ENCODE measurements around the gene HMGXB3. TPM values are rescaled to one million over a fixed set of nuclear protein-coding genes. Genes with fewer than 3 reads are reported as not detected.
A peak's percentile ranks its signal among the peaks of the same experiment; 100 is the strongest.

Gene HMGXB3
- polyA plus RNA-seq, 1 donor = 51.3 TPM

DNA sequence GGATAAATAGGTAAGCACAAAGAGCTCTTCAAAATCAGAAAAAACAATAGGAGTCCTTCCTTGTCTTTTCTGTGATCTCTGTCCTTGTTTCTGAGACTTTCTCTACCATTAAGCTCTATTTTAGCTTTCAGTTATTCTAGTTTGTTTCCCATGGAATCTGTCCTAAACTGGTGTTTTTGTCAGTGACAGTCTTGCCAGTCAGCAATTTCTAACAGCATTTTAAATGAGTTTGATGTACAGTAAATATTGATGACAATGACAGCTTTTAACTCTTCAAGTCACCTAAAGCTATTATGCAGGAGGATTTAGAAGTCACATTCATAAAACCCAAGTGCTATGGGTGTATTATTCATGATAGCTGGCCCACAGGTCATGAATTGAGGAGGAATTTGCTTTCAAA is 18.0 kb upstream of the HMGXB3 start:
- DNase-seq = no peak

DNA sequence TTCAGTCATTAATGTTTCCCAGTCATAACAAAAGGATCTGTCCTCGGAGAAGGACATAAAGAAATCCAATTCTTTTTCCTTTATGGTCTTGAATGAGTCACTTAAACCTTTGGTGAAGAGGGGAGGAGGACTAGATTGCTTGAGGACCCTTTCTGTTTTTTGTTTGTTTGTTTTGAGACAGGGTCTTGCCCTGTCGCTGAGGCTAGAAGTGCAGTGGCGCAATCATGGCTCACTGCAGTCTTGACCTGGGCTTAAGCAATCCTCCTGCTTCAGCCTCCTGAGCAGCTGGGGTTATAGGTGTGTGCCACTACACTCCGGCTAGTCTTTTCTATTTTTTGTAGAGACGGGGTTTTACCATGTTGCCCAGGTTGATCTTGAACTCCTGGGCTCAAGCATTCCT is 12.4 kb upstream of the HMGXB3 start:
- no peak for DNase-seq

DNA sequence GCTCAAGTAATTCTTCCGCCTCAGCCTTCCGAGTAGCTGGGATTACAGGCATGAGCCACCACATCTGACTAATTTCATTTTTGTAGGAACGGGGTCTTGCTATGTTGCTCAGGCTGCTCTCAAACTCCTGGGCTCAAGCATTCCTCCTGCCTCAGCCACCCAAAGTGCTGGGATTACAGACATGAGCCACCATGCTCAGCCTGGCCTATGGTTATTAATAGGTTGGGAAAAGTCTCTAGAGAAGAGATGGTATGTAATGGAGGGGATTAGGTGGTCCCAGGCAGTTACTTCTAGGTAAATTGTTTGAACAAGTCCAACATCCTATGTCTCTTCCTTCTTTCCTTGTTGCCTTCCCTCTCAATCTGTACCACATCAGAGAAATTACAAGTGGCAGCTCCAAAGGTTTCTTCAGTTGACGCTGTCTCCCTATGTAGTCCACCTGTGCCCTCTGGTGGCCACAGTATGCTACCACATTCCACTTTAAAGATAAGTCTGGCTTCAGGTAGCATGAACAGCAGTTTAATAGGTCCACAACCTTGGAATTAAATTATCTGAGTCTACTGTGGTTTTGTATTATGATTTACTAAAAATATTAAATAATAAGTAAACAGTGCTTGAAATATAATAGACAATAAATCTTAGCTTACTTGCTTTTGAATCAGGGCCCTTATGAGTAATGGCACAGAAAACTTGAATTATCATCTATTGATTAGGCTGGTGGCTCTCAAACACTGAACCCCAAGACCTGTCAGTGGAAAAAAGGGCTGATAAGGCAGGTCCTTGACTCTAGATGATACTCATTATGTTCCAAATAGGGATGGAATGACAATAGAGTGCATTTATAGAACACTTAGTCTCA is 9.8 kb upstream of the HMGXB3 start:
- DNase-seq = peak; percentile 83

DNA sequence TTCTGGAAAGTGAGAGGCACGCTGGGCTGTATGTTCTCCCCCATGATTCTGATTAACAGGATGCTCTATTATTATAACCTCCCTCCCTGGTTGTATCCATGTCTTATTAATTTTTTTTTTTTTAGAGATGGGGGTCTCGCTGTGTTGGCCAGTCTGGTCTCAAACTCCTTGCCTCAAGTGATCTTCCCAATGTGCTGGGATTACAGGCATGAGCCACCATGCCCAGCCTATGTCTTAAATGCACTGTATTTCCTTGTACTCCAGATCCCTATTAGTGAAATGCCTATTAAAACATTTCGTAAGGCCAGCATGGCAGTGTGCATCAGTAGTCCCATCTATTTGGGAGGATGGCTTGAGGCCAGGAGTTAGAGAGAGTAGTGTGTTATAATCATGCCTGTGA is 7.1 kb upstream of the HMGXB3 start:
- DNase-seq = no peak

DNA sequence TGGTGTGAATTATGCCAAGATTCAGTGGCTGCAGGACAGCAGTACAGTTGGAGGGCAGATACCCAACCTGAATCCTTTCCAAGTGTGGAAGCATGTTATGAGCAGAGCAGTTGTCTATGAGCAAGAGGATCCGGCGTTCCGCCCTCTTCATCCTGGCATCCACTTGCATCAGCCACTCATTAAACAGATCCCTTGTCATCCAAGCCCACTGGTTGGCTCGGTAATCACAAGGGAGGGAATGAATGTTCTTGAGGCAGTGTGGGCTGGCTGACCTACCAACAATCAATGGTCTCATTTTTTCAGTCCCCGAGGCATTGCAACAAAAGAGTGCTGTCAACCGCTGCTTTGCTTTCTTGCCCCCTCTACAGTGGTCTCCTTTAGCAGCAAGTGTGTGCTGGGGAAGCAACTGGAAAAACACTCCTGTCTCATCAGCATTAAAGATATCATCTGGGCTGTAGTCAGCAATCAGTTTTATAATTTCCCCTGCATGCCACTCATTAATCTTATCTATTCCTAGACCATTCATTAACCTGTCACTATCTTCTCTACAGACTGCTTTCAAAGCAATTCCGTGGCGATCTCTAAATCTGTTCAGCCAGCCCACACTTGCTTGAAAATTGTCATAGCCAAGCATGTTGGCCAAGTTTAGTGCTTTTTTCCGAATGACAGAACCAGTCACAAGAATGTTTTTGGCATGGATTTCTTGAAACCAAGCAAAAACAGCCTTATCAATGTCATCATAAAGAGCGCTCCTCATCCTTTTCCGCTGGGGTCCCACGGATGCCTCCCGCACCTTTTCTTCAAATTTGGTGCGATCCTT is 4.9 kb upstream of the HMGXB3 start:
- DNase-seq = no peak

DNA sequence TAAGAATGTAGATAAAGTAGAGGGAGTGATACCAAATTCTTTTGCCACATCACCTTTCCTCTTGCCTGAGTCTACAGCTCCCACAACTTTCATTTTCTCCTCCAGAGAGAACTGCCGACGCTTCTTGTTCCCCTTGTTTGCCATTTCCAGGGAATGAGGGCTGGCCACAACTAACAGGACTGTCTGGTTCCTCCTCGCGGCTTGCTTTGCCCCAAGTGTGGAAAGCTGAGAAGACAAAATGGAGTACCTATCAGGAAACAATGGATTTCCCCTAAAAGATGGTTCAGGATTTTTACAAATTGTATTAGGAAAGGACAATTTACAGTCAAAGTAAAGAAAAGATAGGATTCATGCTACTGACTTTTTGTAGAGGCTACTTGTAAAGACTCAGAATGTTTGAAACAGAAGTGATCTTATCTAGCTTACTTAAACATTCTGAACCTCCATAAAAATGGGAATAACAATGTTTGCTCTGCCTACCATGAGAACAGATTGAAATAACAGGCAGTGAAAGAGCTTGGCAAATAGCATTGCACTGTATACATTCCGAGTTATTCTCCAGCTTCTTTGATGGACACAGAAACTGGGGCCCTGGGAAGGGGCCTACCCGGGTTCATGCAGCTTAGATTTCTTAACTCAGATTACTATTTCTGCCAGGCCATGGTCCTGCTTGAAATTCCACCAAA is 4.2 kb upstream of the HMGXB3 start:
- DNase-seq = no peak

DNA sequence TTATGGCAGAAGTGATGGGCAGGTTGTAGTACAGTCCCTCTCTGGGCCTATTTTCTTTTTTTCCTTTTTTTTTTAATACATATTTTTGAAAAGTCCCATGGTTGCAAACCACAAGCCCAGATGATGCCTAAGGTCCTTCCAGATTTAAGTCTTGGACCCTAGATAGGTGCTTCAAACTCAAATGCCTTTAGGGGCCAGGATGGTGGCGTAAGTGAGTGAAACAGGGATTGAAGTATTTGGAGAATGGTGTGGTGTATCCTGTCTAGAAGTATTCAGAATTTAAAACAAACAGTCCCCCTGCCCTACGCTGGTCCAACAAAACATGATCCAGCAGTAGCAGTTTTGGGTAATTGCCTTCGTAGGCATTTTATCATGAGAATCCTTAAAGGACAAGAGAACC is 2.3 kb upstream of the HMGXB3 start:
- DNase-seq = no peak

DNA sequence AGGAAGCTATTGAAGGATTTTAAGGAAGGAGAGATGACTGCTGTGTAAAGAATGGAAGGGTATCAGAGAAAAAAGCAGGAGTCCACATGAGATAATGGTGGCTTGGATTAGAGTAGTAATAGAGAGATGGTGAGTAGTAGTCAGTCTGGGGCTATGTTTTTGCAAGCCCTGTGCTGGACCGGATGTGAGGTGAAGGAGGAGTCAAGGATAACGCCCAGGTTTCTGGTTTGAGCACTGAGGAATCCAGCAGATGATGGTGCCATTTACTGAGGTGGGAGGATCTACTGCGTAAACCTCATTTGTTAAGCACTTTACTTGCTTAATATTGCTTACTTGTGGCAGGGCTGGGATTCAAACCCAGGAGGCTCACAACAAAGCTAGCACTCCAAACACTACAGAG is 1.2 kb upstream of the HMGXB3 start:
- no peak for DNase-seq

DNA sequence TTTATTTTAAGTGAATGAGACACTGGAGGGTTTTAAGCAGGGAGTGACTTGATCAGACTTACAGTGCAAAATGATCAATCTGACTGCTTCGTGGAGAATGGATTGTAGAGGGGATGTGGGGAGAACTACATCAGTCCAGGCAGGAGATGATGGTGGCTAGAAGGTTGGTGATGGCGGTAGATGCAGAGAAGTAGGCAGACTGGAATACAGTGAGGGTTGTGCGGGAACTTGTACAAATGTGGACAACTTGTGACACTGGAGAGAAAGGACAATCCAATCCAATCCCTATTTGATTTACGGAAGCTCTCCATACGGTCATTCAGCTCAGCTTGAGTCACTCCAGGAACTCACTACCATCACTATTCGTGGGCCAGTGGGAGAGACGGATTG is 678 bp upstream of the HMGXB3 start:
- DNase-seq = no peak

DNA sequence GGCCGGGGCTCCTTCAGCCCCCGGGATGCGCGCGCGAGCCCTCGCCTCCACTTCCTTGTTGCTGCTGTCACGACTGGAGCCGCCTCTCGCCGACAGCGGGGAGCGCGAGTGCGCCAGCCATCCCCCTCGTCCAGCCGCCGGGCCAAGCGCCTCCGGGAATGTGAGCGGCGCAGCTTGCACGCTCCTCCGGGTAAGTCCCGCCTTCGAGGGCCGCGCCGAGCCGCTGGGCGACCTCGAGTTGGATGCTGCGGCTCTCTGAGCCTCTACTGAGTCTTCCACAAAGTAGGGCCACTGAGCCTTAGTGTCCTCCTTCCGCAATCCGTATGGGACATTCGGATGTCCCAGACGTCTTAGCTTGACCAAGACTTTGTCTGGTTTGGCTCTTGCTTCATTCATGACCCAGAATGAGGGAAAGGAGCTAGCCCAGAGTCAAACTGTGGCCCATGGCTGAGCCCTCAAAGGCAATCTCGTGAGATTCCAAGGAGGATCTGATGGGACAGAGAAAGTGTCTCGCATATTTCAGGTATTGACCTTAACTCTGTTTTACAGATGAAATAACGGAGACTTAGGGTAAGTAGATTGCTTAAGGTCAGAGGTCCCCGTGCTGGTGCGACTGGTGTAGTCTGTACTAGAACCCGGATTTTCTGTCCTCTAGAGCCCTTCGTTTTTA is 586 bp downstream of the HMGXB3 start:
- no peak for DNase-seq

DNA sequence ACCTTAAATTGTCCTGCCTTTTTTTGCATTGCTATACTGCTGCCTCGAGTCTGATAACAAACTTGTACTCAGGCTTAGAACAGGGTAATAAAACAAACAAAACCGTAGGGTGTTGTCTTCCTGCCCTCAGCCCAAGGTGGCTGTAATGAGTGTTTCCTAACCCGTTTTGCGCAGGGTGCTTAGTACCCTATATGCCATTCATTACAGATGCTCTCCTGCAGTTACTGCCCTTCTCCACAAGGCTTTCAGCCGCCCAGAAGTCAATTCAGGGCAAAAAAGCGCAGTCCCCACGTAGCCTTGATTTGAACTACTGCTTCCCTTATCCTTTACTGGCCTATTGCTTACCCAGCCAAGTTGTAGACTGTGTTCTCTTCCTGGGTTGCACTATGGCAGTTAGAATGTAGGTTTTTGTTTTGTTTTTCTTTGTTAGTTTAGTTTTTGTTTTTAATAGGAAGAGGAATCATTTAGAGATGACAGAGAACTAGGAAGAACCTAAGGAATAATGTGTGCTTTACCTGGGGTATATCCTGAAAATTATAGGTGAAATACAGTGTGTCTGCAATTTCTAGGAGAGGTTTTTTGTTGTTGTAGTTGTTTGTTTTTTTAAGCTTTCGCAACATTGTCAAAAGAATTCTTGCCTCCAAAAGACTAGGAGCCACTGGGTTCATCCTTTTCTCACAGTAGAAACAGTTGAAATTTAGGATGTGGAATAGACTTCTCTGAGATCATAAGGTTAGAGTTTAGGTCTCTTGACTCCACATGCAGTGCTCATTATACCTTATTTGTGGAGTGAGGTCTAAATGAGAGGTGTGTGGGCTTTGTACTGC is 1.3 kb downstream of the HMGXB3 start:
- no peak for DNase-seq

DNA sequence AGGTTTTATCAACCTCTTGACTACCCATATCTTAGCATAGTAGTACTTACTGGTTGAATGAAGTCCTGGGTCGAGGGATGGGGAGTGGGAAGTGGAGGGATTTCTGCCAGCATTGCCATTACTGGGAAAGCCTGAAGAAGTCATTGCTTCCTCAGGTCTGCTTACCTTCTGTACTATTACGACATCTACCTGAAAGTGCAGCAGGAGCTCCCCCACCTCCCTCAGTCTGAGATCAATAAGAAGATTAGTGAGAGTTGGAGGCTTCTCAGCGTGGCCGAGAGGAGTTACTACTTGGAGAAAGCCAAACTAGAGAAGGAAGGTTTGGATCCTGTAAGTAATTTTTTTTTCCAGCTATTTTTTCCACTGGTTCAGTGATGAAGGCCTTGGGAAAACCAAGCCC is 5.8 kb downstream of the HMGXB3 start:
- DNase-seq = no peak

DNA sequence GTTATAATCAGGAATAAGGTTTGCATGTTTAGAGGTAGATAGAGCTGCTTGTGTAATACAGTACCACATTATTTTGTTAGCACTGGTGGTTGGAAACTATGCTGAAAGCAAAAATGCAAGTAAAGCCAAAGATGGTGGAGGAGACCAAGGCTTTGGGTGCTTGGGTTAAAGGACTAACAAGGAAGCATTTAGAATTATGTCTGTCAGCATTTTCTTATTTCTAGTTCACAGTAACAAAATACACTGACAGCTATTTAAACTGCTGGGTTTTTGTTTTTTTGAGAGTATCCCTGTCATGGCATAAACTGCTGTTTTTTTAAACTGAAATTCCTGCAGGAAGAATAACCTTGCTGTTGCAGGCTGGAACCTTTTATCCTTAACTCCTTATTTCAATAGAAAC is 6.5 kb downstream of the HMGXB3 start:
- DNase-seq = no peak

DNA sequence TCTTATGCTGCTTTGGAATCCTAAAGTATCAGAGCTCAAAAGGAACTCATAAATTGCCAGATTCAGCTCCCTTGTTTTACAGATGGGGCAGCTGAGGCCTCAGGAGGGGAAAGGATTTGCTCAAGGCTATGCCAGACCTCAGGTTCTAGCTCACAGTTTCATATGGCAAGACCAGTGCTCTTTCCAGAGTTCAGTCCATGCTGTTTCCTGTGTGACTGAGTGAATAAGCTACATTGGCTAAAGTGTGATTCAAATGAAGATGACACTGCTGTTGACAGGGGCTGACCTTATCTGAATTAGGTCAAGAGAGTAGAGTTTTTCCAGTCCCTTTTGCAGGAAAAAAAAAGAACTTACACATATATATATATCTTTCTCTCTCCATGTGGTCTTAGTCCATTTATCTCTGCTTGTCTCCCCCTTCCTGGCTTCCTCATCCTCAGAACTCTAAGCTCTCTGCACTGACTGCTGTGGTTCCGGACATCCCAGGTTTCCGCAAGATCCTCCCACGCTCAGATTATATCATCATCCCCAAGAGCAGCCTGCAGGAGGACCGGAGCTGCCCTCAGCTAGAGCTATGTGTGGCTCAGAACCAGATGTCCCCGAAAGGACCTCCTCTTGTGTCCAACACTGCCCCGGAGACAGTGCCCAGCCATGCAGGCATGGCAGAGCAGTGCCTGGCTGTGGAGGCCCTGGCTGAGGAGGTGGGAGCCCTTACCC is 9.3 kb downstream of the HMGXB3 start:
- DNase-seq = no peak

DNA sequence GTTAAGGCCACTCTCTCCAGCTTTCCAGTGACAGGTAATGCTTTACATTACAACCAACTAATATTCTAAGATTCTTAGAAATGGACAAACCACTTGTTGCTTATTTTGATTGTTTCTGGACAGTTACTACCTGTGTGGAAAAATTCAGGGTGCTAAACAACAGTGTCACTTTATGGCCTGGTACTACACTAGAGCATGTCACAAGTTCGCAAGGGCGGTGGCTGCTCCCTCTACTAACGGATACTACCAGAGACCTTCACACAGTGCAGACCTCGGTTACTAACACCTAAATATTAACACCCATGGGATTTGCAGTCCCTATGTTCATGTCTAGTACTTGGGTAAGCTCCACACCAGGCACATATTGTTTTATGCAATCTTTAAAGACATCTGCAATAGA is 13.4 kb downstream of the HMGXB3 start:
- DNase-seq = no peak

DNA sequence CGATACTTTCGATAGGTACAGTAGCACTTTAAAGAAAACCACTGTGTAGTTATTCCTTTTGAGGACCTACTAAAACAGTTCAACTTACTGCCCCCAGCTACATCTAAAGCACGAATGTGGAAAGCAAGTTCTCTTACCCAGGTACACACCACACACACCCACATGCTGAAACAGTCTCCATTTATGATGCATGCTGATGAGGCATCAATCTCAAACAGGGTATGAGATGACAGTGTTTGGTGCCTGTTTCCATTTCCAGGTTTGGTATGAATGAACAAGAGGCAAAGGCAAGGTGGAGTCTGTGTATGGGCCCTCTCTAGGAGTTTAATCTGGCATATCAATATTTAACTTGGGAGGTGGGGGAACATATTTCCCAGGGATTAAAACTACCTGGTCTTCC is 13.9 kb downstream of the HMGXB3 start:
- DNase-seq = no peak

DNA sequence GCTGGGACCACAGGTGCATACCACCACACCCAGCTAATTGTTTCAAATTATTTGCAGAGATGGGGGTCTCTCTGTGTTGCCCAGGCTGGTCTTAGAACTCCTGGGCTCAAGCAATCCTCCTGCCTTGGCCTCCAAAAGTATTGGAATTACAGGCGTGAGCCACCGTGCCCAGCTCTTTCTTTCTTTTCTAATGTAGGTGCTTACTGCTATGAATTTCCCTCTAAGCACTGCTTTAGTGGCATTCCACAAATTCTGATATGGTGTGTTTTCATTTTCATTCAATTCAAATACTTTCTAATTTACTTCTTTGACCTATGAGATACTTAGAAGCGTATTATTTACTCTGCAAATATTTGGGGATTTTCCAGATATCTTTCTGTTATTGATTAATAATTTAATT is 14.9 kb downstream of the HMGXB3 start:
- no peak for DNase-seq

DNA sequence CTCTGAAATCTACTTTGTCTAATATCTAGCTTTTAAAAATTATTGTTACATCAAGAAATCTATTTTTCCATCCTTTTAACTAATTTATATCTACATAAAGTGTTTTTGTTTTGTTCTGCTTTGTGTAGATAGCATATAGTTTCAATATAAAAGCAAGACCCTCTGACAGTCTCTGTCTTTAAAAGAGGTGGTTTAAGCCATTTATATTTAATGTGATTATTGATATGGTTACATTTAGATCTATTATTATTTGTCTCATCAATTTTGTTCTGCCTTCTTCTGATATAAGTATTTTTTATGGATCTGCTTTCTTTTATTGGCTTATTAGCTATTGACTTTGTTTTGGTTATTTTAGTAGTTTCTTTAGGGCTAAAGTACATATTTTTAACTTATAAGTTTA is 16.0 kb downstream of the HMGXB3 start:
- no peak for DNase-seq

DNA sequence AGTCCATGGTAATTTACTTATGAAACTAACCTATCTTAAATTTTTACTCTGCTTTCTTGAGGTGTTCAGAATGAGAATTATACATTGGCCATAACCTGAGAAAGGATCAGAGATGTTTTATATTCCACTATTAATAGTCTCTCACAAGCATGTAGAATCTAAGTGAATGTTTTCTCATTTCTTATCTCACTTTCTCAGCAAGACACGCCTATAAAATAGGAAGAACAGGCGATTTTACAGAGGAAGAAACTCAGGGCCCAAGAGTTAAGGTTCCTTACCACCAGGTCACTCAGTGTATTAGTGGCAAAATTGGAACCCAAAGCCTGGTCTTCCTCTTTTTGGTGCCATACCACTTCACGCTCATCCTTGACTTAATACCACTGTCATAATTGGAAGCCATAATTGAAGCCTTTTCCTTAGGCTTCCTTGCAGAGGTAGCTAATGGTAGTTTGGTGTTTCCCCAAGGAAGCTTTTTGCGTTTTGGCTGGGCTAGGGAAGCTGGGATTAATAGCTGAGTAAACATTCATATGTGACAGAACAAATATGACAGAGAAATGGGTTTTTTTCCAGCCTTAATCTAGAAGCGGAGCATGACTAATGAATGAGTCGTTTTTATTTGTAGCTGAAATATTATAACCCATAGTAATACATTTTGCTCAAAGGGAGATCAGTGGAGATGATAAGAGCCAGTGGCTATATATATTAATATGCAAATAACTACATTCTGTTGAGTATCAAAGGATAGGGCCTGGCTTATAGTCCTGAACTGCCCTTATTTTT is 16.9 kb downstream of the HMGXB3 start:
- no peak for DNase-seq

DNA sequence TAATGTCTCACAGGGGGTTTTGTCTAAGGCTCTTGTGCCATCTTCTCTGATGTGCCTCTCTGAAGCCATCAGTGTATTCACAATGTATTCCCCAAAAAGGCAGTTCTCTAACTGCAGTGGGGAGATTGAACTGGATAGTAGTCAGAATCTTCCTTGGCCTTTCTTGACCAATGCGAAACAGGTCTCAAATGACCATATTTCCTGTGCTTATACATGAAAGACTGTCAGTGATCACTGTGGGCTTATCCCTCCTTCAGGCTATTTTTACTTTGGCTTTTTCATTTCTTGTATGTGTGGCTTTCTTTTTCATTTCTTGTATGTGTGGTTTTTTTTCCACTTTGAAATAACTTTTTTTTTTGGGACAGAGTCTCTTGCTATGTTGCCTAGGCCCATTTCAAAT is 19.7 kb downstream of the HMGXB3 start:
- DNase-seq = no peak

All from left kidney (tissue), 2 donors.